HepG2 (cell line): ENCODE results near the gene MAP3K1.

ENCODE experiments used
- ELF4 ChIP-seq: sonication (generic); formaldehyde crosslinking; IDR thresholded peaks from 2 replicates; pipeline ENCODE4 v1.5.0; 2020; ENCODE audit warnings: missing genetic modification reagents, mild to moderate bottlenecking, moderate library complexity, borderline replicate concordance
- EZH2 ChIP-seq: conservative IDR thresholded peaks from 2 replicates; pipeline ENCODE4 v1.6.1; 2012; ENCODE audit warnings: mild to moderate bottlenecking, low read depth, low read length, moderate library complexity
- SALL1 ChIP-seq: sonication (generic); formaldehyde crosslinking; IDR thresholded peaks from 2 replicates; pipeline ENCODE4 v1.8.0; 2022; ENCODE audit warnings: mild to moderate bottlenecking, missing genetic modification reagents
- SOX6 ChIP-seq, 2 experiments: fragments of 450-650 bp in 1 of 2; sonication (generic) in 1 of 2; formaldehyde crosslinking in 1 of 2; IDR thresholded peaks; 2 replicates each; pipeline versions ENCODE4 v1.4.0 to v1.6.1; 2017 to 2020; ENCODE audit warnings: antibody characterized with exemption in 1 of 2, mild to moderate bottlenecking in 1 of 2, missing genetic modification reagents in 1 of 2
- ZFX ChIP-seq: sonication (generic); formaldehyde crosslinking; IDR thresholded peaks from 2 replicates; pipeline ENCODE4 v1.4.0; 2020; ENCODE audit warnings: mild to moderate bottlenecking, low read depth, missing genetic modification reagents, moderate library complexity
- TF ChIP-seq, protein P1 (sequence below): sonication (generic); formaldehyde crosslinking; IDR thresholded peaks from 2 replicates; pipeline ENCODE4 v1.8.1; 2023; ENCODE audit warnings: mild to moderate bottlenecking, missing genetic modification reagents

DNA sequence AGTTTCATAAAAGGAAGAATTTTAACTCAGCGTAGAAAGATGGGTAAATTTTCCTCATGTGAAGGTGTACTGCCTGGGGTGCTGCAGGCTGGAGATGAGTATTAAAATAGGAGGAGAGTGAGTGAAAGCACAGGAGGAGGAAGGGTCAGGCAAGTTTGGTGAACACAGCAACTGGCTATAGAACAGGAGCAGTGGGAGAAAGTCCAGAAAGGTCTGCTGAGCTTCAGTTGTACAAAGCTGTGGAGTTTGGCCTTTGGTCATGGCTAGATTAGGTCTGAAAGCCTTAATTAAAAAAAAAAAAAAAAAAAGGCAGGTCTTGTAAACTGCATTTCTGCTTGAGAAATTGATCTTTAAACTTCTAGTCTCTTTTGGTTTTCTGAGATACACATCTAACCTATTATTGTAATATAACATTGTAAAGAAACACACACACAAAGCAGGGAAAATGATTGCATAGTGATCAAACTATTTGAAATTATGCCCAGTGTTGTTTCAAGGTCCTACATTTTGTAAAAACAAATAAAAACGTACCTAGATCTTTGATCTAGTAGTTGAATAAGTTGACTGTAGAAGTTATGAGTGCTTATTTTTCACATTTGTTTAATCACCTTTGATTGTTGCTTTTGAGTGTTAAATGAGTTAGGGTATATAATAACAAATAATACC lies 43.6 kb downstream of the MAP3K1 start:
- TF ChIP-seq ZFX (no peak), SALL1 (CRISPR knock-in tag) (no peak), SOX6 (IDR thresholded peaks at IDR 0.05) (no peak), SOX6 (CRISPR knock-in tag; IDR thresholded peaks at IDR 0.05) (no peak), ELF4 (CRISPR knock-in tag) (no peak), EZH2 (no peak)
- TF ChIP-seq, protein P1, sequence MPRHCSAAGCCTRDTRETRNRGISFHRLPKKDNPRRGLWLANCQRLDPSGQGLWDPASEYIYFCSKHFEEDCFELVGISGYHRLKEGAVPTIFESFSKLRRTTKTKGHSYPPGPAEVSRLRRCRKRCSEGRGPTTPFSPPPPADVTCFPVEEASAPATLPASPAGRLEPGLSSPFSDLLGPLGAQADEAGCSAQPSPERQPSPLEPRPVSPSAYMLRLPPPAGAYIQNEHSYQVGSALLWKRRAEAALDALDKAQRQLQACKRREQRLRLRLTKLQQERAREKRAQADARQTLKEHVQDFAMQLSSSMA (CRISPR knock-in tag) = no peak
